Erythroblast (primary cell): ENCODE measurements around the gene STK4.

Source experiments
- GATA1 ChIP-seq: IDR thresholded peaks from 2 replicates; pipeline ENCODE4 v1.6.1; 2011; ENCODE audit warnings: low read depth, mild to moderate bottlenecking, control low read depth, low read length, moderate library complexity
- POLR2A ChIP-seq: IDR thresholded peaks from 2 replicates; pipeline ENCODE4 v1.6.1; 2011; ENCODE audit warnings: mild to moderate bottlenecking, low read length

DNA sequence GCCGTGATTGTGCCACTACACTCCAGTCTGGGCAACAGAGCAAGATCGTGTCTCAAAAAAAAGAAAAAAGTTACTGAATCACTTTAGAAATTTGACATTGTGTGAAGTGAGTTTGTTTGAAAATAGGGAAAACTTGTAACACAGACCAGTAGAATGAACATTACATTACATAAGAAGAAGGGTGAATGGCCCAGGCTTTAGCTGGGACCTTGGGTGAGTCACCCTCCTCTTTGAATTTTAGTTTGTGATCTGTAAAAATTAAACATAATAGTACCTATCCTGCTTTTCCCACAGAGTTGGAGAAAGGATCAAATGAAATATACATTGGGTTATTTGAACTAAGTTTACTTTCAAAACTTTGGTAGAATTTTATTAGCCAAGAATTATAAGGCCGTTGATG, 78.3 kb downstream of the STK4 start:
- TF ChIP-seq POLR2A (no peak), GATA1 (no peak)
